GM12878 (cell line): ENCODE measurements around the gene CRACDL. TPM values are rescaled to one million over a fixed set of nuclear protein-coding genes. Genes with fewer than 3 reads are reported as not detected.
A peak's percentile ranks its signal among the peaks of the same experiment; 100 is the strongest.

ENCODE experiments used
- ATAC-seq: fragments of 200-7000 bp; cut with Tn5 transposase; 3 replicates; pipeline ENCODE4 v1.9.1; 2020; ENCODE audit warnings: mild to moderate bottlenecking, moderate library complexity
- BruUV-seq: library from RNA; stranded (reverse); fragments of 400-500 nt; replicated peaks from 2 replicates; lab custom pipeline; 2021; lab: Mats Ljungman, UMichigan
- CTCF ChIA-PET: fragments of 300-600 bp; sonication (Branson Sonifier 250); formaldehyde crosslinking; extraction: SDS; loops from one replicate; lab custom pipeline; 2021; ENCODE audit warnings: inconsistent platforms; lab: Yijun Ruan, JAX
- POLR2A ChIA-PET: fragments of 350-600 bp; formaldehyde crosslinking; extraction: SDS; loops from one replicate; lab custom pipeline; 2021; ENCODE audit warnings: inconsistent platforms; lab: Charles Lee
- RAD21 ChIA-PET: fragments of 300-600 bp; sonication (Branson Sonifier 250); formaldehyde crosslinking; loops from one replicate; lab custom pipeline; 2023; ENCODE audit warnings: antibody characterized with exemption; ENCODE audit not compliant: unreplicated experiment; lab: Charles Lee
- SMC1A ChIA-PET: fragments of 300-600 bp; sonication (Branson Sonifier 250); formaldehyde crosslinking; loops from one replicate; lab custom pipeline; 2023; ENCODE audit not compliant: unreplicated experiment, uncharacterized antibody; lab: Charles Lee
- DNase-seq: peaks from one replicate; pipeline ENCODE4 v3.0.0-alpha.2; 2011; ENCODE audit warnings: low read depth, low spot score
- FAIRE-seq: peaks from 3 replicates; lab custom pipeline; 2011; peaks lifted over from hg19 to GRCh38; lab: Jason Lieb, UNC
- H2AFZ ChIP-seq: 2 replicates; pipeline ENCODE4 v1.6.0; 2011; ENCODE audit warnings: low read depth, low read length, control low read depth; ENCODE audit not compliant: control insufficient read depth
- H3K27ac ChIP-seq: 2 replicates; pipeline ENCODE4 v1.5.1; 2011; ENCODE audit warnings: control low read depth; ENCODE audit not compliant: control insufficient read depth, insufficient read depth
- H3K27me3 ChIP-seq, 2 experiments: replicated peaks in 1 of 2; 2 replicates each; pipeline versions ENCODE4 v1.6.0 to v1.6.1; 2011; ENCODE audit warnings: low read length in 1 of 2; ENCODE audit not compliant: control insufficient read depth in 2 of 2, insufficient read depth in 2 of 2
- H3K36me3 ChIP-seq, 2 experiments: 2 replicates each; pipeline ENCODE4 v1.5.1; 2011; ENCODE audit warnings: low read length in 1 of 2; ENCODE audit not compliant: control insufficient read depth in 2 of 2, insufficient read depth in 2 of 2
- H3K4me1 ChIP-seq: 2 replicates; pipeline ENCODE4 v1.6.1; 2011; ENCODE audit warnings: mild to moderate bottlenecking, low read length, moderate library complexity, mixed read lengths; ENCODE audit not compliant: control insufficient read depth, insufficient read depth
- H3K4me2 ChIP-seq: 2 replicates; pipeline ENCODE4 v1.6.0; 2011; ENCODE audit warnings: control low read depth; ENCODE audit not compliant: control insufficient read depth, insufficient read depth
- H3K4me3 ChIP-seq: fragments of 200-600 bp; sonication (generic); 2 replicates; pipeline ENCODE4 v1.5.1; 2016
- H3K79me2 ChIP-seq: 2 replicates; pipeline ENCODE4 v1.6.0; 2011; ENCODE audit warnings: low read length; ENCODE audit not compliant: control insufficient read depth, insufficient read depth
- H3K9ac ChIP-seq: 2 replicates; pipeline ENCODE4 v1.8.0; 2011; ENCODE audit warnings: low read length, control low read depth, mixed read lengths; ENCODE audit not compliant: control insufficient read depth, insufficient read depth
- H3K9me3 ChIP-seq: replicated peaks from 3 replicates; pipeline ENCODE4 v1.5.1; 2011; ENCODE audit warnings: mild to moderate bottlenecking, low read length; ENCODE audit not compliant: control insufficient read depth, insufficient read depth
- H4K20me1 ChIP-seq: 2 replicates; pipeline ENCODE4 v1.6.0; 2011; ENCODE audit not compliant: control insufficient read depth, insufficient read depth
- CHD2 ChIP-seq: IDR thresholded peaks from 2 replicates; pipeline ENCODE4 v1.6.1; 2011; ENCODE audit warnings: low read depth, low read length, improper control_type of control experiment, borderline replicate concordance
- NRF1 ChIP-seq: conservative IDR thresholded peaks from 2 replicates; pipeline ENCODE4 v1.6.1; 2011; ENCODE audit warnings: mild to moderate bottlenecking, low read depth, low read length, improper control_type of control experiment
- WGBS: methylation state at CpG from one replicate; pipeline ENCODE4 v1.1.6; 2016; ENCODE audit warnings: low lambda C conversion rate; ENCODE audit not compliant: insufficient replicate concordance, insufficient coverage; ENCODE audit errors: missing lambda C conversion rate; 5-methylcytosine and 5-hydroxymethylcytosine counted together
- in situ Hi-C: fragments of 300-500 bp; cut with MboI; formaldehyde crosslinking; loops from 9 replicates; pipeline ENCODE4 v1.14.3; 2018; ENCODE audit warnings: mixed read lengths
- intact Hi-C: fragments of 100-400 bp; cut with micrococcal nuclease; formaldehyde crosslinking; loops from one replicate; pipeline ENCODE4 v1.14.2; 2022; ENCODE audit not compliant: unreplicated experiment
- polyA plus RNA-seq, 11 experiments: library from polyadenylated mRNA; depleted of rRNA in 4 of 11; unstranded in 6 of 11; stranded (reverse) in 5 of 11; fragments of >200 nt; fragmentation: Nextera tagmentation in 4 of 11; fragmentation: Illumina TruSeq in 1 of 11; extraction: Ambion mirVana in 4 of 11; extraction: Trizol in 1 of 11; gene quantifications; 1 replicate in 1 of 11; 2 replicates in 10 of 11; pipeline versions ENCODE4 v1.2.1 to v1.2.3, GENCODE V29; 2011 to 2016; ENCODE audit warnings: inconsistent platforms in 2 of 11, missing spikeins in 2 of 11, low read depth in 1 of 11
- total RNA-seq, 4 experiments: library from RNA; depleted of rRNA in 3 of 4; stranded (reverse); fragments of >200 nt in 3 of 4; fragmentation: Illumina TruSeq in 1 of 4; extraction: Trizol in 1 of 4; gene quantifications; 2 replicates each; pipeline versions ENCODE4 v1.2.1 to v1.2.3, GENCODE V29; 2013 to 2021
- TF ChIP-seq, protein P1 (sequence below), 3 experiments: IDR thresholded peaks in 2 of 3; conservative IDR thresholded peaks in 1 of 3; 2 replicates each; pipeline ENCODE4 v1.5.1; 2011; ENCODE audit warnings: low read depth in 3 of 3, low read length in 3 of 3, mild to moderate bottlenecking in 3 of 3, control low read depth in 2 of 3, moderate library complexity in 2 of 3, inconsistent platforms in 1 of 3, mixed read lengths in 1 of 3; ENCODE audit not compliant: control insufficient read depth in 2 of 3, insufficient read depth in 1 of 3; ENCODE audit errors: extremely low read depth in 1 of 3

CRACDL gene
- total and polyA plus RNA-seq, 10 of the 15 experiments (the other 5 are each of a cell fraction or from before 2014, with no cell fraction given): 0.03 to 0.72 (median 0.14) TPM

DNA sequence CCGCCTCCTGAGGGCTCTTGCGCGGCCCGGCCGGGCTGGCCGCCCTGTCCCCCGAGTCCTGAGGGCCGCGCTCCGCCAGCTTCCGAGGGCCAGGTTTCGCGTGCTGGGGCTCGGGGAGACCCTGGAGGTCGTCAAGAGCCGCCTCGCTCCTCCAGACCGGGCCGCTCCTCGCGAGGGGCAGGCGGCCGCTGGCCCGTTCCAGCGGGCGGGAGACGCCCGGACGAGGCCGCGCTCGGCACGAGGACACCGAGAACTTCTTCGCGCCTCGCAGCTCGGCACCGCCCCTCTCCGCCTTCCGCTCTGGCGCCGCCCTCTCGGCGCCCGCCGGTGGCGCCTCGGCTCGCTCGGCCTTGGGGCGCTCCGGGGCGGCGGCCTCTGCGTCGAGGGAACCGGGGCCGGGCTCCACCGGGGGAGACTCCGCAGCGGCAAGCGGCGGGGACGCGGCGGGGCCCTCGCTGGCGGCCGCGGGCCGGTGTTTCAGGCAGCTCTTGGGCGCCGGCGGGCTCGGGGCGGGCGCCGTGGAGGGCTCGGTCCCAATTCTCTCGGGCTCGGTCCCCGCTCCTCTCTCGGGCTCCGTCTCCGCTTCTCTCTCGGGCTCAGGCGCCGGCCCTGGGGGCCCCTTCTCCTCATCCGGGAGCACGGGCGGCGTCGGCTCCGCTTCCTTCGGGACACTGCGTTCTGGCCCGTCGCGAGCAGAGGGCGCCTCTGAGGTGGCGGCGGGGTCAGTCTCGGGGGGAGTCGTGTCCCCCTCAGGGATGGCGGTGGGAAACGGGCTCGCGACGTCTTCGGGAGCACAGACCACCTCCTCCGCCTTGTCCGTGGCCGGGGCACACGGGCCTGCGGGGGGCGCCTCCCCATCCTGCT, 113.5 kb downstream of the CRACDL start:
- FAIRE-seq: no peak
- in situ Hi-C loops: no loop called here
- H3K27ac ChIP-seq: no peak overlapping the region
- RAD21 ChIA-PET: no interaction called here
- no peak overlapping the region for H2AFZ ChIP-seq
- SMC1A ChIA-PET: no interaction called here
- TF ChIP-seq CHD2 (no peak), NRF1 (no peak)
- TF ChIP-seq, protein P1, sequence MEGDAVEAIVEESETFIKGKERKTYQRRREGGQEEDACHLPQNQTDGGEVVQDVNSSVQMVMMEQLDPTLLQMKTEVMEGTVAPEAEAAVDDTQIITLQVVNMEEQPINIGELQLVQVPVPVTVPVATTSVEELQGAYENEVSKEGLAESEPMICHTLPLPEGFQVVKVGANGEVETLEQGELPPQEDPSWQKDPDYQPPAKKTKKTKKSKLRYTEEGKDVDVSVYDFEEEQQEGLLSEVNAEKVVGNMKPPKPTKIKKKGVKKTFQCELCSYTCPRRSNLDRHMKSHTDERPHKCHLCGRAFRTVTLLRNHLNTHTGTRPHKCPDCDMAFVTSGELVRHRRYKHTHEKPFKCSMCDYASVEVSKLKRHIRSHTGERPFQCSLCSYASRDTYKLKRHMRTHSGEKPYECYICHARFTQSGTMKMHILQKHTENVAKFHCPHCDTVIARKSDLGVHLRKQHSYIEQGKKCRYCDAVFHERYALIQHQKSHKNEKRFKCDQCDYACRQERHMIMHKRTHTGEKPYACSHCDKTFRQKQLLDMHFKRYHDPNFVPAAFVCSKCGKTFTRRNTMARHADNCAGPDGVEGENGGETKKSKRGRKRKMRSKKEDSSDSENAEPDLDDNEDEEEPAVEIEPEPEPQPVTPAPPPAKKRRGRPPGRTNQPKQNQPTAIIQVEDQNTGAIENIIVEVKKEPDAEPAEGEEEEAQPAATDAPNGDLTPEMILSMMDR (IDR thresholded peaks at IDR 0.05 in 2 of 3, conservative IDR thresholded peaks at IDR 0.05 in 1 of 3; ENCODE audit: control insufficient read depth in 2 of 3, extremely low read depth in 1 of 3, insufficient read depth in 1 of 3, low read depth in 3 of 3, low read length in 3 of 3): 0 out of 6 replicates have a peak, but pooled peaks of 1 of the 3 experiments have one; percentile 8
- TF ChIP-seq, all 136 proteins: peak for 1
- ATAC-seq (no peak), DNase-seq (no peak)
- peak overlapping the region; percentile 48; the same call in 1 of the 2 replicates for H3K4me2 ChIP-seq
- intact Hi-C loops: no loop called here
- WGBS: 38% methylated on average over 87 of the region's 117 CpGs
- no peaks in the 10 kb centered on the region for H3K4me1 ChIP-seq
- no peak overlapping the region for H3K9ac ChIP-seq
- no peak overlapping the region for H3K4me3 ChIP-seq
- H3K79me2 ChIP-seq: no peaks in the 10 kb centered on the region
- CTCF ChIA-PET: no interaction called here
- no peaks in the 10 kb centered on the region for H4K20me1 ChIP-seq
- no peaks in the 10 kb centered on the region; the same call in 2 of the 3 replicates for H3K9me3 ChIP-seq
- no peaks in the 10 kb centered on the region; a peak in 1 of 4 replicates for H3K27me3 ChIP-seq
- no peaks in the 10 kb centered on the region for H3K36me3 ChIP-seq
- POLR2A ChIA-PET: no interaction called here
- BruUV-seq: no TSS peak
